HG03439 (cell line): ENCODE data around the gene GAS1.

Experiments used
- ATAC-seq: cut with Tn5 transposase; IDR thresholded peaks from one replicate; pipeline ENCODE4 v1.9.1; 2021; ENCODE audit warnings: mild to moderate bottlenecking, moderate library complexity; ENCODE audit not compliant: unreplicated experiment

Gene GAS1

DNA sequence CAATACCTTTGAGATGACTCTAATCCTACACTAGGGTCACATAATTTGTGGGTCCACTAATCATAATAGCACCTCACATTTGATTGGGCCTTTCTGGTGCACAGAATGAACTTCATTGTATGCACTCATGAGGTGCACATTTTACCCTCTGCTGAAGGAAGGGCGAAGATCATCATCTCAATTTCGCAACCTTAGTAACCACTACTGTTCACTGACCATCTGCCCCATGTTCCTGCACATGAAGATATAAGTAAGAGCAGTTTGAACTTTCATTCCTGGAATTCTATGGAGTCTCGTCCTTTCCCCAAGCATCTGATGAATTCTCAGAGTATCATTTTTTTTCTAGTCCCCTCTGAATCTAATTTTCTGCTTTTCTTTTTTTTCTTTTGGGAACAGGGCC is 21.2 kb downstream of the GAS1 start:
- ATAC-seq, result no peak

DNA sequence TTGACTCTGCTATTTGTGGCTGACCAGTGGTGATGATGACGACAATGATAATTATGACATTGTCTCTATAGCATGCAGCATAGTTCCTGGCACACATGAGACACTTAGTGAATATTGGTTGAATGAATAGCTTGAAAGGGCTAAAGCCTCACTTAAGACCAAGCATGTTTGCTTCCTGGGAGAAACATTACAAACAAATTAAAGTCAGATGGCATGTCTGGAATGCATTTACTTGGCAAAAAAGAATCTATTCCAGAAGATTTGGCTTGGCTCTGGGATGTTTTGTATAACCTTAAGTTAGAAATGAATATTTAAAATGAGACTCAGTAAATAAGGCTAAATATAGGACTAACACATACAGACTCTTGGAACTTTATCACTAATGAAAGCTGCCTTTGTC is 21.6 kb downstream of the GAS1 start:
- no peak for ATAC-seq

DNA sequence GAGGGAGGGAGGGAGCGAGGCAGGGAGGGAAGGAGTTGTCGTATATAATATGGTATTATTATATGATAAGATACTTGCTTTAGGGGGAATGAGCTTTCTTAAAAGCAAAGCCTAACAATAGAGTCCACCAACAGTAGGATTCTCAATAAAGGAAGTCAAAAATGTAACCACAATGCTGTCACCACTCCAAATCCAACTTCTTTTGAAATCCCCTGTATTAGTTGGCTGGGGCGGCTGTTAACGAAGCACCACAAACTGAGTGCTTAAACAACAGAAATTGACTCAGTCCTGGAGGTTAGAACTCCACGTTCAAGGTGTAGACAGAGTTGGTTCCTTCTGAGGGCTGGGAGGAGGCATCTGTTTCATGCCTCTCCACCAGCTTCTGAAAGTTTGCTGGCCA is 23.1 kb downstream of the GAS1 start:
- ATAC-seq, result no peak

DNA sequence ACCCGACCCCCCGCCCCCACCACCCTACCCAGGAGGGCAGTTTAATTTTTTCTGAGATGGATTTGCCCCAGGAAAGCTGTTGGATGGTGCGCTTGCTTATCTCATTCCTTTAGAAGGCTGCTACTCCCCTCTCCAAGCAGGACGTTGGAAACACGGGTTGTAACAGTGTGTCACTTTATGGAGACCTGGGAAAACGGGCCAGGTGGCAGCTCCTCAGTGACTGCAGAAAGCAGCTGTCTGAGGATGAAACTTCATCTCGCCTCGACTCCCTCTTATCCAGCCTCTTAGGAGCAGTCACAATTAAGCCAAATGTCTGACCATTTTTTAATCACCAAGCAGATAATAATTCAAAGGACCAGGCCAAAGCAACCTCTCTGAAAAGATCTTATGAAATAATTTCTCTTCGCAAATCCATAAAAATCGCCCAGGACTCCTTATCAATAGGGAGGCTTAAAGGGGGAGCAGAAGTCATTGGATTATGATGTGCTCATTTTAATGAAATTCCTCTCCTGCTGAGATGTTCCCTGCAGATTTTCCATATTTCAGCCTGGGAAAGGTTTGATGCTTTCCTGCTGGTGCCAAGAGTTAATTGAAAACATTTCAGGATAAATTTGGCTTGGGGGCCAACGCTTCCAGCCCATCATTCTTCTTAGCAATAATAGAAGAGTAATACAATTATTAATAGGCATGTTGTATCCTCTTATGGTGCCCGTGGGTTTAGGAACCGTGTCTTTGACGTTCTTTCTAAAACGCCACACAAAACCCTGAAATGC is 26.0 kb downstream of the GAS1 start:
- no peak for ATAC-seq

DNA sequence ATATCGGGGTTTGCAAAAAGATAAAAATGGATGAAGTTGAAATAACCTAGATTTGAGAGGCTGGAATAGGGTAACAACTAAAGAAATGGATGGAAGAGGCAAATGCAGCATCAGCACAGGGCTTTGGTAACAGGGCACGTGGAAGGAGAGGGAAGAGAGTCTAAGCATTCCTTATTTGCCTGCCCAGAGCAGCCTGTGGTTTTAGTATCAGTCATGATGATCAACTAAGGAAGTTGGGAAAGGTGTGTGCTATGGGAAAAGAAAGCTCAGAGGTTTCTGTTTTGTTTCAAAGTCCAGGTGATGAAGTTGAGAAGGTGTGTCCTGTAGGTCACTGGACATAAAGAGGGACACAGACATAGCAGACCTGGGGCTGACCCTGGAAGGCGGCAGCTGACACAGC is 28.8 kb downstream of the GAS1 start:
- no peak for ATAC-seq

DNA sequence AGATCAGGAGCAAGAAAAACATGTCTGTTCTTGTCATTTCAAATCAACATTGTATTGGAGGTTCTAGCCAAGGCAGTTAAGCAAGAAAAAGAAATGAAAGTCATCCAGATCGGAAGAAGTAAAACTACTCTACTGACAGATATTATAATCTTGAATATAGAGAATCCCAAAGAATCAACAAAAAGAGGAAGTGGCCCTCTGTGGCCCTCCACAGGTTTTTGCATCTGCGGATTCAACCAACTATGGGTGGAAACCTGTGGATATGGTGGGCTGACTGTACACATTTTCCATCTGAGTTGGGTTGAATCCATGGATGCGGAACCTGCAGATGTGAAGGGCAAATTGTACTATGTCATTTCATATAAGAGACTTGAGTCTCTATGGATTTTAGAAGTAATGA is 35.1 kb downstream of the GAS1 start:
- ATAC-seq, result no peak

DNA sequence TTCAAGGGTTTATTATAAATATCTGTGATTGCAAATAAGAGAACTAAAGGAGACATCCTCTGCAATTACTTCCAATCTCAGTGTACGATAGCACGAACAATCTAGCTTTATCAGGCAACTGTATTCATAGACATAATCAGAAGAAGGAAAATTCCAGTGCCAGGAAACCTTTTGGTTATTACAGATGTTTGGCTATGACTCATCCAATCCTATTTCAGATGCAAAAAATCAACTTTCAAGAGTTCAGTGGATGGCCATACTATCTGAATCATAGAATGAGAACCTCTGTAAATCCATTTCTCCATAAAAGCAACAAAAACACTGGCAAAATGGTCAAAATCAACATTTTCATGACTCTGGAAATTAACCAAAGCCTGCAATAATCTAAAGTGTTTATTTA is 37.9 kb downstream of the GAS1 start:
- no peak for ATAC-seq

DNA sequence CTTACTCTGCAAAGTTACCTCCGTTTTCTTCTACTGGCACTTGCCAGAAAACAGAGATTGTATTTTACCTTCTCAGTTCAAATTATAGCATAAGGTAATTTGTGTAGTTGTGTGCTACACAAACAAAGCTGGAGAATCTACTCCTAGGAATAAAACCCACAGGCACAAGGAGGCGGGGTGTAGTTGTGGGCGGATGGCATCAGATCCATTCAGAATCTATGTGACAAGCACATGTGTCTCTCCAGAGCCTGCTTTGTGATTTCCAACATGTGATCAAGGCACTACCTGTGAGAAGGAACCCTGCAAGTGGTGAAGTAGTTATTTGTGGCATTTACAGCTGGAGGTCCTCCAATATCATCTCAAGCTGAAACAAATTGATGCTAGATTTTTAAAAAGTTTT is 39.0 kb downstream of the GAS1 start:
- no peak for ATAC-seq

DNA sequence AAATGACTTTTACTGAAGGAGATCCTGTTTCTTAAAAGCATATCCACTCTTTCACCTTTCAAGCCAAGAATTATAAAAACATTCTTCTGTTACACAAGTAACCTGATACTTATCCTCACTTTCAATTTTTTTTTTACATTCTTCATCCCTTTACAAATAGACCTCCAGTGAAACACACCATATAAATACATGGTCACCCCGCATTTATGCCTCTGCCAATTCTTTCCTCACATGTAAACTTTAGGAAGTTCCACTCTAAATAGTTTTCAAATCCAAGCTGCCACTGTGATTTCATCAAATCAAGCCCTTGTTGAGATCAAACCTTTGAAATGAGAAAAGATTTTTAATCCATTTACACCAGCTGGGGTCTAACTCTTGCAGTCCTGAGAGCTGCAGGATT is 40.0 kb downstream of the GAS1 start:
- no peak for ATAC-seq

DNA sequence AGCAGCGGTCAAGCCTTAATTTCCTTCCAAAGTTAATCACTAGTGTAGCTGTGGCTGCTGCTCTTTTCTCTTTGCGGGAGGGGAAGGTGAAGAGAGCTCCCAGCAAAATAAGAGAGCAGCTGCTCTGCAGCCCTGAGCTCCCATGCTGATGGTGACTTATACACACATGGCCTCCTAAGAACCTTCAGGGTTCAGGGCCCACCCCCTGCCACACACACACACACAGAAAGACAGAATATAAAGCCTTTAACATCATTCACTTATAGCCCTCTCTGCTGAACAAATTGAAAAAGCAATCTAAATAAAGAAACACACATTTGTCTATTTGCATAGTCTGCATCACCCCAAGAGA is 43.6 kb downstream of the GAS1 start:
- ATAC-seq, result no peak

DNA sequence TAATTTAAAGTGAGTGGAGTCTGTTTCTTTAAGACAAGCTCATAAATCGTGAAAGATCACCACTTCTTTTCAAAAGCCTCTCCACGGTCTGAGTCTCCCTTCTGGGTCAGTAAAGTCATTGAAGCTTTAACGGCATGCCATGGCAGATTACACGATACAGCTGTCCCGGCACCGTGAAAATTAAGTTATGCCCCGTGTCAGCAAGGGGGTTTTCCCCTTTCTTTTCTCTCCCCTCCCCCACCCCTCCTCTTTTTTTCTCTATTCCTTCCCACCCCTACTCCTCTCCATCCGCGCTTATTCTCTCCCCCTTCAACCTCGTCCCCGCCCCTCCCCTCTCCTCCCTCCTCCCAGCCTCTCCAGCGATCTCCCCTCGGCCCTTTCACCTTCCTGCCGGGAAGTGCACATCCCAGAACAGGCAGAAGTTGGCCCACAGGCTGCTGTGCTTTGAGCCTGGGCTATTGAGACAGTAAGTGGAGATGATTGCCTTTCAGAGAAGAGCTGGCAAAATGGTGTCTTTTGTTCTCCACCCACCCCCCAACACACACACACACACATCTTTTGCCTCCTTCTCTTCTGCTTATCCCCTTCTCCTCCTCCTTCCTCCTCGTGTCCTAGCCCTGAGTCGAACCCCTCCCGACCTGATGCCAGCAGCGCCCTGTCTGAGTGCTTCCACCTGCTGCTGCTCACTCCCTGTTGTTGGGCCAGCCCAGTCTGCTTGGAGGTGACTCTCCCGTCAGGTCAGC is 44.1 kb downstream of the GAS1 start:
- ATAC-seq, result no peak

DNA sequence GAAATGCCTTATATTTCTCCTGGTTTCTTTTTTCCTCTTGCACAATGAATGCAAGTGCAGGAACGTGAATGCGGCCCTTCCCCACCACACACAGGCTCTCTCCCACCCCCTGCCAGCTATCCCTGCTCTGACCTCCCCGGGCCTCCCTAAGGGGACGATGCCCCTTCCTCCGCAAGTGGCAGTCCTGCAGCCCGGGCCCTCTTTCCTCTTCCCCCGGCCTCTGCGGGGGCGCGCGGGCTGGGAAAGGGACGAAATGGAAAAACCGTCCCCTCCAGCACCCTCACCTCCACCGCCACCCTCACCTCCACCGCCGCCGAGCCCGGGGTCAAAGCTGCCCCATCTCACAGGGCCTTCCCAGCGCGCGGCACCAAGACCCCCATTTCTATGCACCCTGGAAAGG is 44.7 kb downstream of the GAS1 start:
- no peak for ATAC-seq

DNA sequence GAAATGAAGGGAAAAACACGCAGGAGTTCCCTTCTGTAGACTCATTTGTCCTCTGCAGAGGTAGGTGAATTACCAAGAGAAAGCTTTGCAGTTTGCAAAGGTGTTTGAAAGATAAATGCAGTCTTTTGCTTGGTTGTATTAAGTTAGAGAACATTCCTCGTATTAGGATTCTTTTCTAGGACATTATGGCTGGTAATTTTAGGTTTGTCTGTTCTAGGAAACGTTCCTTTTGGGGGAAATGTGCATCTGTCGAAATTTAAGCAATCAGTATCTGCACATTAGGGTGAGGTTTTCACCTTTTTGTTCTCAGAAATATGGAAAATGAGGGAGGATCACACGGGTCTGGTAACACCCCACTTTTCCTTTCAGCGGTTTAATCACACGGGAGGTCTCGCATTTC is 45.1 kb downstream of the GAS1 start:
- no peak for ATAC-seq

DNA sequence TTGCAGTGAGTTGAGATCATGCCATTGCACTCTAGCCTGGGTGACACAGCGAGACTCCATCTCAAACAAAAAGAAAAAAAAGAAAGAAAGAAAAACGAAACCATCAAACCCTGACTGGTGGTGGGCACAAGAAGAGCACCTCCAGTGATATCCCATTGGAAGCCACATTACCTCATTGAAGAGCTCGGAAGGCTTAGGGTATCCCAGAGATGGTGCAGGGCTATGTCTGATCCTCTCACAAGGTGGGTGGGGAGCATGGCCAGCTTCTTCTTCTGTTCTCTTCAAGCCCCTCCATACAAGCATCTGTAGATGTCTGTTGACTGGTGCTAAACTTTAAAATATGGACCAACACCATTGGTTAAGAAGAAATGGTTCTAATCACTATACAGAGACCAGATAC is 45.8 kb downstream of the GAS1 start:
- ATAC-seq, result no peak
